SK-N-SH (cell line): Measurements from ENCODE around the gene RGMA. TPM values are rescaled to one million over a fixed set of nuclear protein-coding genes. Genes with fewer than 3 reads are reported as not detected.

Experiments used
- CTCF ChIA-PET: fragments of 300-600, 350-600 bp; formaldehyde crosslinking; extraction: SDS; loops from one replicate; lab custom pipeline; 2021; lab: Yijun Ruan, JAX
- POLR2A ChIA-PET: fragments of 350-600 bp; sonication (Branson Sonifier 250); formaldehyde crosslinking; extraction: SDS; loops from one replicate; lab custom pipeline; 2020; ENCODE audit warnings: antibody characterized with exemption, inconsistent platforms; lab: Yijun Ruan, JAX
- DNase-seq: peaks from one replicate; pipeline ENCODE4 v3.0.0; 2012
- H2AFZ ChIP-seq: fragments of 200-600 bp; sonication (generic); 2 replicates; pipeline ENCODE4 v1.8.1; 2016; ENCODE audit warnings: antibody characterized with exemption, mild to moderate bottlenecking, low read depth
- H3F3A ChIP-seq: fragments of 200-600 bp; sonication (generic); replicated peaks from 2 replicates; pipeline ENCODE3; 2016; ENCODE audit warnings: antibody characterized with exemption, mild to moderate bottlenecking; ENCODE audit not compliant: insufficient read depth
- H3K27ac ChIP-seq, 2 experiments: fragments of 200-500 bp in 1 of 2; fragments of 200-600 bp in 1 of 2; sonication (Bioruptor generic) in 1 of 2; sonication (generic), shearing (Covaris generic) in 1 of 2; 2 replicates each; pipeline versions ENCODE4 v1.5.1 to v1.6.1; 2014 to 2016; ENCODE audit warnings: low read depth in 2 of 2, inconsistent platforms in 1 of 2, low read length in 1 of 2, mild to moderate bottlenecking in 1 of 2, mixed read lengths in 1 of 2
- H3K27me3 ChIP-seq: fragments of 200-600 bp; sonication (generic), shearing (Covaris generic); 2 replicates; pipeline ENCODE4 v1.6.1; 2016; ENCODE audit warnings: mixed run types; ENCODE audit not compliant: insufficient read depth
- H3K36me3 ChIP-seq, 2 experiments: fragments of 200-500 bp in 1 of 2; fragments of 200-600 bp in 1 of 2; sonication (Bioruptor generic) in 1 of 2; sonication (generic) in 1 of 2; replicated peaks in 1 of 2; 2 replicates each; pipeline versions ENCODE3 to v1.5.1; 2014 to 2016; ENCODE audit warnings: low read length in 1 of 2, mild to moderate bottlenecking in 1 of 2; ENCODE audit not compliant: insufficient read depth in 2 of 2, control insufficient read depth in 1 of 2
- H3K4me1 ChIP-seq, 2 experiments: fragments of 200-500 bp in 1 of 2; fragments of 200-600 bp in 1 of 2; sonication (Bioruptor generic) in 1 of 2; sonication (generic), shearing (Covaris generic) in 1 of 2; 2 replicates each; pipeline versions ENCODE4 v1.5.1 to v1.6.1; 2014 to 2016; ENCODE audit warnings: low read depth in 1 of 2, low read length in 1 of 2, mixed run types in 1 of 2; ENCODE audit not compliant: insufficient read depth in 2 of 2, control insufficient read depth in 1 of 2
- H3K4me2 ChIP-seq: fragments of 200-600 bp; sonication (generic), shearing (Covaris generic); 2 replicates; pipeline ENCODE4 v1.6.1; 2017; ENCODE audit warnings: mixed run types
- H3K4me3 ChIP-seq, 2 experiments: fragments of 200-500 bp in 1 of 2; fragments of 200-600 bp in 1 of 2; sonication (Bioruptor generic) in 1 of 2; sonication (generic), shearing (Covaris generic) in 1 of 2; 2 replicates each; pipeline versions ENCODE4 v1.5.1 to v1.8.1; 2014 to 2016; ENCODE audit warnings: low read depth in 2 of 2, inconsistent platforms in 1 of 2, low read length in 1 of 2, mild to moderate bottlenecking in 1 of 2, mixed read lengths in 1 of 2, moderate library complexity in 1 of 2
- H3K79me2 ChIP-seq: fragments of 200-600 bp; sonication (generic); 2 replicates; pipeline ENCODE4 v1.8.1; 2017; ENCODE audit warnings: mild to moderate bottlenecking; ENCODE audit not compliant: insufficient read depth
- H3K9ac ChIP-seq: fragments of 200-600 bp; sonication (generic); 2 replicates; pipeline ENCODE4 v1.6.1; 2017; ENCODE audit warnings: mixed run types
- H3K9me2 ChIP-seq: fragments of 200-600 bp; sonication (generic); 2 replicates; pipeline ENCODE4 v1.6.1; 2017; ENCODE audit warnings: mixed run types
- H3K9me3 ChIP-seq: fragments of 200-600 bp; sonication (generic); 2 replicates; pipeline ENCODE4 v1.6.1; 2017; ENCODE audit warnings: mixed run types, mild to moderate bottlenecking, moderate library complexity
- H4K20me1 ChIP-seq: fragments of 200-600 bp; sonication (generic); 2 replicates; pipeline ENCODE4 v1.6.1; 2017; ENCODE audit warnings: mild to moderate bottlenecking, mixed run types; ENCODE audit not compliant: insufficient read depth
- CHD2 ChIP-seq: fragments of 150-350 bp; IDR thresholded peaks from 2 replicates; pipeline ENCODE4 v1.6.1; 2018; ENCODE audit warnings: low read length; ENCODE audit not compliant: partially characterized antibody
- CTCF ChIP-seq: fragments of 200-600 bp; sonication (generic); IDR thresholded peaks from 2 replicates; pipeline ENCODE4 v1.6.1; 2017; ENCODE audit warnings: antibody characterized with exemption, mild to moderate bottlenecking, moderate library complexity
- ELF1 ChIP-seq: IDR thresholded peaks from 2 replicates; pipeline ENCODE4 v1.4.0; 2012
- EP300 ChIP-seq, 2 experiments: IDR thresholded peaks; 2 replicates each; pipeline versions ENCODE4 v1.4.0 to v1.6.1; 2012; ENCODE audit warnings: borderline replicate concordance in 1 of 2, low read depth in 1 of 2, low read length in 1 of 2
- FOSL2 ChIP-seq: IDR thresholded peaks from 2 replicates; pipeline ENCODE4 v1.4.0; 2012; ENCODE audit warnings: low read depth, mild to moderate bottlenecking, moderate library complexity, borderline replicate concordance
- FOXJ3 ChIP-seq: sonication (generic); formaldehyde crosslinking; IDR thresholded peaks from 2 replicates; pipeline ENCODE4 v1.5.1; 2020; ENCODE audit warnings: mild to moderate bottlenecking, missing genetic modification reagents
- FOXM1 ChIP-seq: IDR thresholded peaks from 2 replicates; pipeline ENCODE4 v1.4.0; 2012; ENCODE audit warnings: low read depth, mild to moderate bottlenecking
- JUND ChIP-seq: IDR thresholded peaks from 2 replicates; pipeline ENCODE4 v1.4.0; 2012
- MAX ChIP-seq: IDR thresholded peaks from 2 replicates; pipeline ENCODE4 v1.4.0; 2012; ENCODE audit warnings: low read depth
- MXI1 ChIP-seq: IDR thresholded peaks from 2 replicates; pipeline ENCODE4 v1.6.1; 2012; ENCODE audit warnings: mild to moderate bottlenecking, low read depth, low read length, improper control_type of control experiment
- PBX3 ChIP-seq: IDR thresholded peaks from 2 replicates; pipeline ENCODE4; 2012
- REST ChIP-seq: IDR thresholded peaks from 2 replicates; pipeline ENCODE4 v1.6.1; 2012; ENCODE audit warnings: mild to moderate bottlenecking, low read depth, low read length, moderate library complexity
- SIN3A ChIP-seq: IDR thresholded peaks from 2 replicates; pipeline ENCODE4 v1.6.1; 2012; ENCODE audit warnings: low read depth, mild to moderate bottlenecking, low read length, moderate library complexity, borderline replicate concordance
- SMC3 ChIP-seq: IDR thresholded peaks from 2 replicates; pipeline ENCODE4 v1.6.1; 2012; ENCODE audit warnings: low read depth, low read length, improper control_type of control experiment
- TAF1 ChIP-seq: IDR thresholded peaks from 2 replicates; pipeline ENCODE4 v1.6.1; 2012; ENCODE audit warnings: low read depth, mild to moderate bottlenecking, low read length, moderate library complexity, borderline replicate concordance
- TCF12 ChIP-seq: IDR thresholded peaks from 2 replicates; pipeline ENCODE4 v1.4.0; 2012
- TEAD4 ChIP-seq: IDR thresholded peaks from 2 replicates; pipeline ENCODE4 v1.4.0; 2012; ENCODE audit warnings: mild to moderate bottlenecking, borderline replicate concordance; ENCODE audit not compliant: insufficient read depth
- USF1 ChIP-seq: IDR thresholded peaks from 2 replicates; pipeline ENCODE4 v1.4.0; 2012; ENCODE audit warnings: low read depth, borderline replicate concordance
- ZBTB33 ChIP-seq: IDR thresholded peaks from 2 replicates; pipeline ENCODE4 v1.4.0; 2012; ENCODE audit warnings: low read depth, borderline replicate concordance
- WGBS: methylation state at CpG from one replicate; pipeline ENCODE4 v1.1.6; 2017; ENCODE audit warnings: low lambda C conversion rate; 5-methylcytosine and 5-hydroxymethylcytosine counted together
- polyA plus RNA-seq, 3 experiments: library from polyadenylated mRNA; depleted of rRNA; stranded (reverse); fragments of >200 nt; gene quantifications; 2 replicates each; pipeline ENCODE4 v1.2.3, GENCODE V29; 2012

Gene RGMA
- polyA plus RNA-seq, 1 of the 3 experiments (the other 2 are of a cell fraction) = 1.5 TPM

- H2AFZ ChIP-seq = no peak overlapping the region
- H3F3A ChIP-seq = peaks cover 12% of the 10 kb centered on the region
- H3K36me3 ChIP-seq = peaks cover 91 to 98% of the 10 kb centered on the region in 2 experiments
- H3K27ac ChIP-seq = no peak overlapping the region
- no peak overlapping the region for H3K9ac ChIP-seq
- no peaks in the 10 kb centered on the region; the same call in 1 of the 2 replicates for H4K20me1 ChIP-seq
- H3K27me3 ChIP-seq = no peaks in the 10 kb centered on the region
- ChIA-PET CTCF (interaction anchor here (3.8 kb wide), 1 partner anchor 1107 kb away, joined by 15 read pairs; no protein-coding TSS in a partner anchor), POLR2A (no interaction called here)
- H3K4me3 ChIP-seq = no peak overlapping the region
- H3K4me2 ChIP-seq = no peak overlapping the region
- H3K79me2 ChIP-seq = peaks cover 21% of the 10 kb centered on the region
- H3K9me2 ChIP-seq = no peaks in the 10 kb centered on the region
- DNase-seq = no peak
- no peaks in the 10 kb centered on the region for H3K4me1 ChIP-seq
- no peaks in the 10 kb centered on the region for H3K9me3 ChIP-seq
- TF ChIP-seq TCF12 = no peak
- no peak for TF ChIP-seq REST
- no peak for TF ChIP-seq EP300 (IDR thresholded peaks at IDR 0.05; ENCODE audit: borderline replicate concordance in 1 of 2, low read depth in 1 of 2, low read length in 1 of 2)
- no peak for TF ChIP-seq PBX3
- TF ChIP-seq FOXM1 = no peak
- TF ChIP-seq, all 33 proteins: peak for 0
- 100% methylated on average over 1 of the region's 1 CpG for WGBS
Measured at GRCh38 chr15:93012786-93013185, 76.2 kb downstream of the RGMA start.

GRCh38 chr15:93007994-93008393, 81.0 kb downstream of the RGMA start:
- Histone ChIP-seq H3K4me3 (no peak overlapping the region), H3K4me2 (no peak overlapping the region), H3K9ac (no peak overlapping the region), H3K79me2 (peaks cover 38% of the 10 kb centered on the region), H3K9me3 (no peaks in the 10 kb centered on the region), H3K27ac (no peak overlapping the region), H3F3A (peaks cover 13% of the 10 kb centered on the region), H3K4me1 (no peaks in the 10 kb centered on the region), H3K27me3 (no peaks in the 10 kb centered on the region), H3K9me2 (no peaks in the 10 kb centered on the region), H2AFZ (no peak overlapping the region), H4K20me1 (peaks cover 7% of the 10 kb centered on the region; the same call in 1 of the 2 replicates), H3K36me3 (peaks cover 95 to 96% of the 10 kb centered on the region in 2 experiments)
- ChIA-PET CTCF (interaction anchor here (1.4 kb wide), 1 partner anchor 22 kb away, joined by 3 read pairs; no protein-coding TSS in a partner anchor), POLR2A (no interaction called here)
- 96% methylated on average over 3 of the region's 3 CpGs for WGBS
- no peak for DNase-seq
- no peak for TF ChIP-seq USF1
- TF ChIP-seq TEAD4 = no peak
- no peak for TF ChIP-seq FOXJ3 (CRISPR knock-in tag)
- no peak for TF ChIP-seq CTCF
- no peak for TF ChIP-seq ZBTB33
- no peak for TF ChIP-seq SIN3A
- no peak for TF ChIP-seq SMC3
- TF ChIP-seq ELF1 = no peak
- TF ChIP-seq TAF1 = no peak
- no peak for TF ChIP-seq FOXM1
- no peak for TF ChIP-seq MXI1
- no peak for TF ChIP-seq FOSL2
- TF ChIP-seq CHD2 = no peak
- no peak for TF ChIP-seq JUND
- no peak for TF ChIP-seq MAX
